H1 (cell line): ENCODE measurements around the gene DAZL. TPM values are rescaled to one million over a fixed set of nuclear protein-coding genes. Genes with fewer than 3 reads are reported as not detected.

ENCODE experiments used
- CTCF ChIA-PET: fragments of 300-600 bp; sonication (Branson Sonifier 250); formaldehyde crosslinking; loops from one replicate; lab custom pipeline; 2021; ENCODE audit not compliant: partially characterized antibody; lab: Charles Lee
- POLR2A ChIA-PET: fragments of 300-600 bp; sonication (Branson Sonifier 250); formaldehyde crosslinking; loops from one replicate; lab custom pipeline; 2021; ENCODE audit warnings: inconsistent platforms; ENCODE audit not compliant: partially characterized antibody; lab: Charles Lee
- DNase-seq, 2 experiments: peaks; one replicate each; pipeline versions ENCODE4 v3.0.0 to v3.0.0-alpha.2; 2010 to 2022; ENCODE audit warnings: low spot score in 2 of 2, low read depth in 1 of 2, mixed read lengths in 1 of 2
- FAIRE-seq: peaks from 2 replicates; lab custom pipeline; 2011; peaks lifted over from hg19 to GRCh38; lab: Jason Lieb, UNC
- H2AFZ ChIP-seq: 2 replicates; pipeline ENCODE4 v1.8.1; 2012; ENCODE audit warnings: low read length, inconsistent platforms
- H2AK5ac ChIP-seq: 2 replicates; pipeline ENCODE4 v1.6.1; 2013; ENCODE audit warnings: low read depth, low read length
- H2BK120ac ChIP-seq: replicated peaks from 2 replicates; pipeline ENCODE3; 2013; ENCODE audit warnings: low read depth, low read length, inconsistent platforms
- H2BK12ac ChIP-seq: 2 replicates; pipeline ENCODE4 v1.6.1; 2013; ENCODE audit warnings: low read depth, low read length
- H2BK15ac ChIP-seq: 2 replicates; pipeline ENCODE4 v1.6.1; 2013; ENCODE audit warnings: low read length
- H2BK20ac ChIP-seq: 2 replicates; pipeline ENCODE4 v1.6.1; 2013; ENCODE audit warnings: low read length
- H2BK5ac ChIP-seq: 2 replicates; pipeline ENCODE4 v1.6.1; 2013; ENCODE audit warnings: low read depth, low read length
- H3K14ac ChIP-seq: 2 replicates; pipeline ENCODE4 v1.6.1; 2013; ENCODE audit warnings: inconsistent platforms; ENCODE audit not compliant: insufficient read length
- H3K18ac ChIP-seq: 2 replicates; pipeline ENCODE4 v1.6.1; 2013; ENCODE audit warnings: low read length; ENCODE audit errors: extremely low read depth
- H3K23ac ChIP-seq: 2 replicates; pipeline ENCODE4 v1.6.1; 2013; ENCODE audit warnings: inconsistent platforms; ENCODE audit not compliant: insufficient read length
- H3K23me2 ChIP-seq: 2 replicates; pipeline ENCODE4 v1.6.1; 2013; ENCODE audit warnings: low read depth, low read length
- H3K27ac ChIP-seq: 2 replicates; pipeline ENCODE4 v1.6.1; 2011; ENCODE audit warnings: low read depth, low read length, inconsistent platforms
- H3K27me3 ChIP-seq, 4 experiments: replicated peaks in 1 of 4; 1 replicate in 1 of 4; 2 replicates in 3 of 4; pipeline versions ENCODE4 v1.6.1 to v1.8.1; 2011 to 2013; ENCODE audit warnings: low read length in 3 of 4, mild to moderate bottlenecking in 3 of 4, inconsistent platforms in 2 of 4, mixed read lengths in 2 of 4, moderate library complexity in 1 of 4; ENCODE audit not compliant: control insufficient read depth in 3 of 4, insufficient read depth in 3 of 4; ENCODE audit errors: extremely low read depth in 1 of 4
- H3K36me3 ChIP-seq, 4 experiments: 2 replicates each; pipeline versions ENCODE4 v1.6.1 to v1.8.1; 2011 to 2013; ENCODE audit warnings: mild to moderate bottlenecking in 4 of 4, low read length in 3 of 4, moderate library complexity in 2 of 4, control low read depth in 1 of 4, inconsistent platforms in 1 of 4; ENCODE audit not compliant: insufficient read depth in 4 of 4, control insufficient read depth in 2 of 4
- H3K4ac ChIP-seq: replicated peaks from 2 replicates; pipeline ENCODE3; 2013; ENCODE audit warnings: low read length, low read depth, mixed read lengths, inconsistent platforms; ENCODE audit not compliant: insufficient read length
- H3K4me1 ChIP-seq, 4 experiments: replicated peaks in 1 of 4; 1 replicate in 1 of 4; 2 replicates in 3 of 4; pipeline versions ENCODE4 v1.6.1 to v1.8.1; 2011 to 2013; ENCODE audit warnings: low read length in 3 of 4, inconsistent platforms in 2 of 4, mixed read lengths in 1 of 4; ENCODE audit not compliant: insufficient read depth in 4 of 4, control insufficient read depth in 3 of 4
- H3K4me2 ChIP-seq, 2 experiments: 2 replicates each; pipeline versions ENCODE4 v1.6.1 to v1.8.1; 2011 to 2013; ENCODE audit warnings: low read depth in 2 of 2, low read length in 2 of 2, control low read depth in 1 of 2, inconsistent platforms in 1 of 2, mild to moderate bottlenecking in 1 of 2; ENCODE audit not compliant: insufficient read depth in 1 of 2
- H3K4me3 ChIP-seq, 4 experiments: fragments of 200-600, 300-600 bp in 1 of 4; sonication (generic), shearing (Covaris generic), sonication (Bioruptor Twin) in 1 of 4; 2 replicates each; pipeline versions ENCODE4 v1.5.1 to v1.8.1; 2011 to 2016; ENCODE audit warnings: low read length in 4 of 4, low read depth in 3 of 4, control low read depth in 2 of 4, inconsistent platforms in 2 of 4, mild to moderate bottlenecking in 2 of 4, mixed read lengths in 1 of 4, moderate library complexity in 1 of 4; ENCODE audit not compliant: insufficient read depth in 2 of 4; ENCODE audit errors: extremely low read depth in 1 of 4
- H3K56ac ChIP-seq: replicated peaks from 2 replicates; pipeline ENCODE3; 2013; ENCODE audit warnings: low read depth, mild to moderate bottlenecking, mixed read lengths, low read length, inconsistent platforms; ENCODE audit not compliant: insufficient read length
- H3K79me1 ChIP-seq: 2 replicates; pipeline ENCODE4 v1.6.1; 2013; ENCODE audit warnings: low read depth, low read length, control low read depth
- H3K79me2 ChIP-seq, 2 experiments: 2 replicates each; pipeline versions ENCODE4 v1.6.1 to v1.8.1; 2012 to 2013; ENCODE audit warnings: low read length in 2 of 2, mild to moderate bottlenecking in 2 of 2, inconsistent platforms in 1 of 2; ENCODE audit not compliant: insufficient read depth in 2 of 2, control insufficient read depth in 1 of 2
- H3K9ac ChIP-seq, 4 experiments: replicated peaks in 1 of 4; 1 replicate in 1 of 4; 2 replicates in 3 of 4; pipeline versions ENCODE4 v1.6.1 to v1.8.1; 2011 to 2013; ENCODE audit warnings: low read depth in 3 of 4, low read length in 3 of 4, control low read depth in 2 of 4, mild to moderate bottlenecking in 2 of 4, moderate library complexity in 2 of 4, inconsistent platforms in 1 of 4; ENCODE audit errors: extremely low read depth in 1 of 4
- H3K9me3 ChIP-seq, 2 experiments: 2 replicates each; pipeline versions ENCODE4 v1.6.1 to v1.8.1; 2012 to 2013; ENCODE audit warnings: mild to moderate bottlenecking in 2 of 2, moderate library complexity in 2 of 2, control low read depth in 1 of 2, inconsistent platforms in 1 of 2, low read depth in 1 of 2, low read length in 1 of 2, mixed read lengths in 1 of 2; ENCODE audit not compliant: insufficient read depth in 2 of 2
- H4K20me1 ChIP-seq, 2 experiments: replicated peaks in 1 of 2; 2 replicates each; pipeline versions ENCODE3 to v1.8.1; 2011 to 2013; ENCODE audit warnings: inconsistent platforms in 2 of 2, low read length in 2 of 2, mild to moderate bottlenecking in 1 of 2; ENCODE audit not compliant: insufficient read depth in 2 of 2, control insufficient read depth in 1 of 2
- H4K5ac ChIP-seq: 2 replicates; pipeline ENCODE4 v1.6.1; 2013; ENCODE audit warnings: low read length, low read depth, mixed read lengths, inconsistent platforms; ENCODE audit not compliant: insufficient read length
- H4K8ac ChIP-seq: 2 replicates; pipeline ENCODE4 v1.8.0; 2013; ENCODE audit warnings: mild to moderate bottlenecking, moderate library complexity, low read length, inconsistent platforms; ENCODE audit not compliant: insufficient read depth; ENCODE audit errors: extremely low read depth
- H4K91ac ChIP-seq: replicated peaks from 2 replicates; pipeline ENCODE3; 2013; ENCODE audit warnings: low read length, mixed read lengths, inconsistent platforms; ENCODE audit not compliant: insufficient read length
- BACH1 ChIP-seq: IDR thresholded peaks from 2 replicates; pipeline ENCODE4 v1.6.1; 2012; ENCODE audit warnings: low read length, improper control_type of control experiment
- CBX8 ChIP-seq: fragments of 300-800, 300-1000 bp; sonication (generic); IDR thresholded peaks from 2 replicates; pipeline ENCODE4 v1.7.1; 2016; ENCODE audit warnings: low read depth, low read length, borderline replicate concordance
- CEBPB ChIP-seq: IDR thresholded peaks from 2 replicates; pipeline ENCODE4 v1.6.1; 2012; ENCODE audit warnings: low read depth, low read length
- CHD2 ChIP-seq: IDR thresholded peaks from 2 replicates; pipeline ENCODE4 v1.6.1; 2012; ENCODE audit warnings: low read length, improper control_type of control experiment
- CREB1 ChIP-seq: IDR thresholded peaks from 2 replicates; pipeline ENCODE4 v1.6.1; 2012; ENCODE audit warnings: inconsistent platforms
- EP300 ChIP-seq, 2 experiments: IDR thresholded peaks; 1 replicate in 1 of 2; 2 replicates in 1 of 2; pipeline ENCODE4 v1.6.1; 2011 to 2012; ENCODE audit warnings: low read depth in 2 of 2, low read length in 2 of 2, mild to moderate bottlenecking in 2 of 2, borderline replicate concordance in 1 of 2, inconsistent platforms in 1 of 2, moderate library complexity in 1 of 2
- NRF1 ChIP-seq: IDR thresholded peaks from 2 replicates; pipeline ENCODE4 v1.6.1; 2011; ENCODE audit warnings: mild to moderate bottlenecking, low read depth, low read length, improper control_type of control experiment
- POLR2A ChIP-seq, 2 experiments: IDR thresholded peaks; 1 replicate in 1 of 2; 2 replicates in 1 of 2; pipeline ENCODE4 v1.6.1; 2011; ENCODE audit warnings: low read depth in 2 of 2, low read length in 2 of 2, mild to moderate bottlenecking in 2 of 2; ENCODE audit errors: control extremely low read depth in 1 of 2
- POLR2AphosphoS5 ChIP-seq: IDR thresholded peaks from 2 replicates; pipeline ENCODE4 v1.6.1; 2011; ENCODE audit warnings: low read depth, low read length
- RNF2 ChIP-seq: fragments of 200-900, 300-1000 bp; sonication (generic); IDR thresholded peaks from 2 replicates; pipeline ENCODE4 v1.7.1; 2016; ENCODE audit warnings: borderline replicate concordance, low read depth, mild to moderate bottlenecking, antibody characterized with exemption, low read length; ENCODE audit not compliant: poor library complexity, severe bottlenecking; ENCODE audit errors: missing control alignments
- SP1 ChIP-seq: IDR thresholded peaks from 2 replicates; pipeline ENCODE4 v1.6.1; 2011; ENCODE audit warnings: low read depth, low read length
- SRF ChIP-seq: IDR thresholded peaks from 2 replicates; pipeline ENCODE4 v1.6.1; 2011; ENCODE audit warnings: mild to moderate bottlenecking, low read depth, low read length, moderate library complexity
- TEAD4 ChIP-seq: IDR thresholded peaks from 2 replicates; pipeline ENCODE4 v1.6.1; 2012; ENCODE audit warnings: low read depth, low read length, inconsistent platforms, mixed read lengths
- WGBS, 2 experiments: shearing (Covaris generic) in 1 of 2; methylation state at CpG; one replicate each; pipeline versions ENCODE4 v1.1.6 to v1.1.7; 2013 to 2015; ENCODE audit warnings: low lambda C conversion rate in 2 of 2, mixed read lengths in 2 of 2, inconsistent platforms in 1 of 2, low coverage in 1 of 2, missing lambda C conversion rate in 1 of 2; ENCODE audit not compliant: insufficient replicate concordance in 2 of 2, insufficient coverage in 1 of 2, insufficient read length in 1 of 2; ENCODE audit errors: extremely low coverage in 1 of 2, missing lambda C conversion rate in 1 of 2; 5-methylcytosine and 5-hydroxymethylcytosine counted together
- polyA plus RNA-seq, 7 experiments: library from polyadenylated mRNA; depleted of rRNA in 3 of 7; stranded (reverse) in 5 of 7; unstranded in 2 of 7; fragments of >200 nt in 5 of 7; fragments of 200-250 nt in 2 of 7; gene quantifications; 1 replicate in 5 of 7; 2 replicates in 1 of 7; 4 replicates in 1 of 7; pipeline versions ENCODE4 v1.2.1 to v1.2.3, GENCODE V29; 2011 to 2013; ENCODE audit warnings: missing spikeins in 2 of 7, mixed read lengths in 2 of 7
- total RNA-seq: library from RNA; stranded (reverse); fragmentation: NEBNext Ultra II Directional; extraction: Animal tissue kit (Norgen Biotek cat#: 25700); gene quantifications from 2 replicates; pipeline ENCODE4 v1.2.1, GENCODE V29; 2021
- TF ChIP-seq, protein P1 (sequence below): IDR thresholded peaks from 2 replicates; pipeline ENCODE4 v1.6.1; 2011; ENCODE audit warnings: low read length, improper control_type of control experiment

DAZL gene
- total and polyA plus RNA-seq, 2 of the 8 experiments (the other 6 are each of a cell fraction or from before 2014, with no cell fraction given) = 3.4 to 5.9 TPM

DNA sequence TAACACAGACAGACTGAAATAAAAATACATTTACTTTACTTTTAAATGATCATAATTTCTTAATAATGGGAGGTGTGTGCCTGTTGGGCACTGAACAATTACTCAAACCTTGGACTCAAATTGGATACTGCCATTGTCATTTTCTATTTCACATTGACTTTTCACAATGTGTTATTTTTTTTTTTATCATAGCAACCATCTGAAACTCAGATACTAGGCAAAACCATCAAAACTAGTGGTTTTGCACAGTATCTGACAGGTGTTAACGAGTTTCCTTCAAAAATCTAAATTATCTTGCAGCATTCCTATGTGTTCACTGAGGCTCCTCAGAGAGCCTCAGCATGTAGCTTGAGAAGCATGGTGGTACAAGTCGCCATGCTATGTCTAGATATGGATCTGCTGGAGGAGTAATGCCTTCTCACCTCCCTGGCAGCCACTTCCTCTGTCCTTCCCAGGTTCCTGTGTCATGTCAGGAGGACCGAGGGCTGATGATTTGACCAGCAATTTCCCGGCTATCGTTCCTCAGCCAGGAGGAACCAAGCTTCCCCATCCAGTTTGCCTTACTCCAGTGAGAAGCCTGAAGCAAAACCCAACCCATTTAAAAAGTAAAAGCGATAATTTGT is 61.9 kb downstream of the DAZL start:
- H2BK20ac ChIP-seq = no peak overlapping the region
- no peak overlapping the region for H4K8ac ChIP-seq
- H2BK15ac ChIP-seq = no peak overlapping the region
- no peak overlapping the region for H3K4ac ChIP-seq
- no peaks in the 10 kb centered on the region for H3K27me3 ChIP-seq
- no peak overlapping the region for H3K56ac ChIP-seq
- H2BK12ac ChIP-seq = no peak overlapping the region
- WGBS, 2 experiments = 88% methylated on average over 6 of the region's 6 CpGs; no CpG with 5 or more reads in 1 of the 2 experiments
- ChIA-PET CTCF (interaction anchor here (0.7 to 1.7 kb wide), 5 partner anchors 26 to 253 kb away, joined by 3 to 6 read pairs (median 3); no protein-coding TSS in a partner anchor), POLR2A (interaction anchor here (1.7 kb wide), 1 partner anchor 278 kb away, joined by 4 read pairs; the partner anchor contains the start of gene OXNAD1)
- H3K27ac ChIP-seq = no peak overlapping the region
- no peak overlapping the region for H3K9ac ChIP-seq
- H4K91ac ChIP-seq = no peak overlapping the region
- H3K4me2 ChIP-seq = no peak overlapping the region
- H3K18ac ChIP-seq = no peak overlapping the region
- H3K79me2 ChIP-seq = no peaks in the 10 kb centered on the region
- no peak overlapping the region for H2BK5ac ChIP-seq
- no peaks in the 10 kb centered on the region for H3K4me1 ChIP-seq
- DNase-seq (no peak), FAIRE-seq (no peak)
- no peak overlapping the region for H3K14ac ChIP-seq
- no peaks in the 10 kb centered on the region for H3K79me1 ChIP-seq
- H3K23me2 ChIP-seq = no peaks in the 10 kb centered on the region
- no peak overlapping the region for H4K5ac ChIP-seq
- no peak overlapping the region for H3K23ac ChIP-seq
- H3K4me3 ChIP-seq = no peak overlapping the region
- H2BK120ac ChIP-seq = no peak overlapping the region
- H3K36me3 ChIP-seq = no peaks in the 10 kb centered on the region; a peak in 1 of 8 replicates
- H4K20me1 ChIP-seq = no peaks in the 10 kb centered on the region
- H3K9me3 ChIP-seq = no peaks in the 10 kb centered on the region
- no peak overlapping the region for H2AFZ ChIP-seq
- no peak overlapping the region for H2AK5ac ChIP-seq
- TF ChIP-seq CEBPB = no peak
- TF ChIP-seq, protein P1, sequence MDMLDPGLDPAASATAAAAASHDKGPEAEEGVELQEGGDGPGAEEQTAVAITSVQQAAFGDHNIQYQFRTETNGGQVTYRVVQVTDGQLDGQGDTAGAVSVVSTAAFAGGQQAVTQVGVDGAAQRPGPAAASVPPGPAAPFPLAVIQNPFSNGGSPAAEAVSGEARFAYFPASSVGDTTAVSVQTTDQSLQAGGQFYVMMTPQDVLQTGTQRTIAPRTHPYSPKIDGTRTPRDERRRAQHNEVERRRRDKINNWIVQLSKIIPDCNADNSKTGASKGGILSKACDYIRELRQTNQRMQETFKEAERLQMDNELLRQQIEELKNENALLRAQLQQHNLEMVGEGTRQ = no peak
- no peak for TF ChIP-seq SRF
- no peak for TF ChIP-seq BACH1
- TF ChIP-seq NRF1 = no peak
- no peak for TF ChIP-seq SP1
- TF ChIP-seq CBX8 = no peak
- no peak for TF ChIP-seq CHD2
- no peak for TF ChIP-seq EP300 (IDR thresholded peaks at IDR 0.05; ENCODE audit: borderline replicate concordance in 1 of 2, low read depth in 2 of 2, low read length in 2 of 2)
- no peak for TF ChIP-seq CREB1
- no peak for TF ChIP-seq POLR2A (IDR thresholded peaks at IDR 0.05; ENCODE audit: control extremely low read depth in 1 of 2, low read depth in 2 of 2, low read length in 2 of 2)
- TF ChIP-seq RNF2 = no peak
- no peak for TF ChIP-seq TEAD4
- TF ChIP-seq POLR2AphosphoS5 = no peak
